NCI-H1092 treated with DMSO at 0.1 percent for 48 hours (cell line): ENCODE measurements around the gene A3GALT2.

Source experiments
- DNase-seq: peaks from one replicate; lab custom pipeline; 2025; lab: John Stamatoyannopoulos, UW

A3GALT2 gene

GRCh38 chr1:33271666-33272505 is 49.0 kb downstream of the A3GALT2 start:
- DNase-seq, result no peak

GRCh38 chr1:33270808-33271465 is 50.0 kb downstream of the A3GALT2 start:
- no peak for DNase-seq

GRCh38 chr1:33270379-33270778 is 50.5 kb downstream of the A3GALT2 start:
- DNase-seq, result no peak

- no peak for DNase-seq
These were observed 51.3 kb downstream of the A3GALT2 start for GRCh38 chr1:33269621-33270020.

- no peak for DNase-seq
These were observed 51.8 kb downstream of the A3GALT2 start for GRCh38 chr1:33268927-33269610.

- no peak for DNase-seq
These were observed 52.4 kb downstream of the A3GALT2 start for GRCh38 chr1:33268457-33268856.

- DNase-seq, result no peak
These were observed 53.3 kb downstream of the A3GALT2 start for GRCh38 chr1:33267468-33268205.

GRCh38 chr1:33266766-33267165 is 54.1 kb downstream of the A3GALT2 start:
- DNase-seq, result no peak

GRCh38 chr1:33265780-33266605 is 54.9 kb downstream of the A3GALT2 start:
- DNase-seq, result no peak

- DNase-seq, result no peak
These were observed 56.9 kb downstream of the A3GALT2 start for GRCh38 chr1:33263890-33264504.

- DNase-seq, result no peak
These were observed 59.6 kb downstream of the A3GALT2 start for GRCh38 chr1:33261344-33261743.

GRCh38 chr1:33260439-33260838 is 60.5 kb downstream of the A3GALT2 start:
- no peak for DNase-seq

GRCh38 chr1:33259879-33260278 is 61.0 kb downstream of the A3GALT2 start:
- no peak for DNase-seq

GRCh38 chr1:33258788-33259274 is 62.1 kb downstream of the A3GALT2 start:
- DNase-seq, result no peak

GRCh38 chr1:33257772-33258712 is 62.9 kb downstream of the A3GALT2 start:
- no peak for DNase-seq

- no peak for DNase-seq
These were observed 63.6 kb downstream of the A3GALT2 start for GRCh38 chr1:33257207-33257771.
